Ishikawa (cell line): ENCODE results near the gene MBTPS1.

Experiments
- CREB1 ChIP-seq: IDR thresholded peaks from 2 replicates; pipeline ENCODE4 v1.6.1; 2012; ENCODE audit warnings: low read depth
- EP300 ChIP-seq: IDR thresholded peaks from 2 replicates; pipeline ENCODE4 v1.6.1; 2012; ENCODE audit warnings: borderline replicate concordance
- RAD21 ChIP-seq: IDR thresholded peaks from 2 replicates; pipeline ENCODE4 v1.6.1; 2012; ENCODE audit warnings: low read depth
- YY1 ChIP-seq: IDR thresholded peaks from 2 replicates; pipeline ENCODE4 v1.6.1; 2012; ENCODE audit warnings: low read depth

DNA sequence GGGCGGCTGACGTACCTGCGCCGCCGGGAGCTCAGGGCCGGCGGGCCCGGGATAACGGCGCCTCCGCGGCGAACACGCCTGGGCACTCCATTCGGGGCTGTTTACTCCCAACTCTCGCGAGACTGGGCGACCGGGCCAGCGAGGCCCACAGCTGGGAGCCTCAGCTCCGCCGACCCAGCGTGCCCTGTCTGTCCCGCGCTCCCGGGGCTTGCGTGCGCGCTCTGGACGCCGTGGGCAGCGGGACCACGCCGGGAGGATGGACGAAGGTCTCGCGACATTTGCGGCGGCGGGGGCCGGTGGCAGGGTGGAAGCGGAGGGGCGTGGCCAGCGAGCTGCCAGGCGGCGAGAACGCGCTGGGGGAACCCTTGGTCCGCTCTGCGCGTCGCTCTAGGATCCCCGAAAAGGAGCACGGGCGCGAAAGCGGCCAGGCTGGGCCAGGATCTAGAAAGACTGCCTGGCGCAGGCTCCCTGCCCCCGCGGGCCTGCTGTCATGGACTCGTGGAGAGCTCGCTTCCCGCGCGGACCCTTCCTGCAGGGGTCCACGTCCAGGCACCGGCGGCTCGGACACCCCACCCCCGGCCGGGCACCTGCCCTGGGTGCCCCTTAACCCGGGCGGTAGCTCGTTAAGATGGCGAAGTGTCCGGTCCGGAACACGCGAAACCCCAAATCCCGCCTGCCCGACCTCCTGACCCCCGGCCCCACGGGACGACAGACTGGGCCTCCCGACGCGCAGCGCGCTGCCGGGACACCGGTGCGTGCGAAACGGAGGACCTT is at the start of gene MBTPS1:
- TF ChIP-seq RAD21 (0 out of 2 replicates have a peak, but pooled peaks have one; percentile 7), EP300 (no peak), YY1 (peak; percentile 69), CREB1 (no peak)
